ENCODE data around the gene FYB1. TPM values are rescaled to one million over a fixed set of nuclear protein-coding genes. Genes with fewer than 3 reads are reported as not detected.

The FYB1 gene
- total RNA-seq, 1 experiment from 2014 or later, result 0.42 TPM

GRCh38 chr5:39253196-39253595, 33.8 kb upstream of the FYB1 start:
- Histone ChIP-seq H3K79me2 (ENCODE audit: insufficient read depth, low read length) (no peaks in the 10 kb centered on the region), H3K27ac (ENCODE audit: low read depth, low read length) (no peak overlapping the region), H3K9ac (ENCODE audit: low read length) (no peak overlapping the region), H4K20me1 (ENCODE audit: insufficient read depth) (no peaks in the 10 kb centered on the region), H3K36me3 (ENCODE audit: control insufficient read depth in 1 of 2, insufficient read depth in 2 of 2, low read length in 2 of 2) (no peaks in the 10 kb centered on the region), H2AFZ (ENCODE audit: low read depth, low read length, poor library complexity, severe bottlenecking) (no peak overlapping the region), H3K9me2 (ENCODE audit: insufficient read depth) (no peaks in the 10 kb centered on the region), H3K9me3 (ENCODE audit: control insufficient read depth in 1 of 2, insufficient read depth in 1 of 2, low read depth in 1 of 2, low read length in 2 of 2) (no peaks in the 10 kb centered on the region), H3K27me3 (ENCODE audit: insufficient read depth, low read length) (no peaks in the 10 kb centered on the region), H3K4me2 (ENCODE audit: low read length) (no peak overlapping the region), H3K4me3 (replicated peaks in 1 of 2; ENCODE audit: low read depth in 1 of 2, low read length in 2 of 2) (no peak overlapping the region), H3K4me1 (ENCODE audit: control insufficient read depth in 1 of 2, insufficient read depth in 2 of 2, low read length in 2 of 2) (no peaks in the 10 kb centered on the region)
- intact Hi-C loops (cut with micrococcal nuclease), result no loop called here
- no peak for ATAC-seq
- no peak for DNase-seq (ENCODE audit: low read depth, low spot score)
- RAD21 ChIA-PET (ENCODE audit: low non-redundant PET in 1 of 2, low total read pairs in 2 of 2, uncharacterized antibody in 2 of 2, unreplicated experiment in 2 of 2), result no interaction called here
- POLR2A ChIA-PET, result no interaction called here
- no TSS peak for BruUV-seq (replicated peaks)
- CTCF ChIA-PET, result no interaction called here
- TF ChIP-seq EGR1 (IDR thresholded peaks at IDR 0.05; ENCODE audit: low read depth) (no peak), EZH2phosphoT487 (IDR thresholded peaks at IDR 0.05; ENCODE audit: borderline replicate concordance) (no peak), ATF3 (IDR thresholded peaks at IDR 0.05) (no peak), EZH2 (IDR thresholded peaks at IDR 0.05) (no peak), POLR2A (IDR thresholded peaks at IDR 0.05; ENCODE audit: borderline replicate concordance, extremely low read depth, insufficient read depth, insufficient read length) (no peak), CTCF (IDR thresholded peaks at IDR 0.05 in 2 of 3, conservative IDR thresholded peaks at IDR 0.05 in 1 of 3; ENCODE audit: borderline replicate concordance in 1 of 3, insufficient read depth in 1 of 3, low read depth in 2 of 3, low read length in 2 of 3) (no peak), ZBTB33 (IDR thresholded peaks at IDR 0.05; ENCODE audit: extremely low read depth, insufficient replicate concordance, low read length) (no peak), YY1 (IDR thresholded peaks at IDR 0.05; ENCODE audit: extremely low read depth, insufficient replicate concordance, low read depth, low read length) (no peak), REST (IDR thresholded peaks at IDR 0.05; ENCODE audit: low read depth) (no peak), SP1 (IDR thresholded peaks at IDR 0.05; ENCODE audit: low read depth) (no peak), ZNF274 (IDR thresholded peaks at IDR 0.05; ENCODE audit: low read depth, low read length) (no peak), FOSL1 (IDR thresholded peaks at IDR 0.05; ENCODE audit: low read depth) (no peak), CBX3 (IDR thresholded peaks at IDR 0.05; ENCODE audit: low read depth) (no peak), MAX (IDR thresholded peaks at IDR 0.05) (no peak), JUND (IDR thresholded peaks at IDR 0.05) (no peak), CEBPB (IDR thresholded peaks at IDR 0.05; ENCODE audit: low read depth) (no peak), ELF1 (IDR thresholded peaks at IDR 0.05; ENCODE audit: borderline replicate concordance, low read depth) (no peak), TCF7L2 (IDR thresholded peaks at IDR 0.05; ENCODE audit: borderline replicate concordance, extremely low read depth, insufficient read depth, insufficient read length) (no peak)

Measured in HCT116 (cell line).